ENCODE measurements around the gene STK32B.

The STK32B gene

DNA sequence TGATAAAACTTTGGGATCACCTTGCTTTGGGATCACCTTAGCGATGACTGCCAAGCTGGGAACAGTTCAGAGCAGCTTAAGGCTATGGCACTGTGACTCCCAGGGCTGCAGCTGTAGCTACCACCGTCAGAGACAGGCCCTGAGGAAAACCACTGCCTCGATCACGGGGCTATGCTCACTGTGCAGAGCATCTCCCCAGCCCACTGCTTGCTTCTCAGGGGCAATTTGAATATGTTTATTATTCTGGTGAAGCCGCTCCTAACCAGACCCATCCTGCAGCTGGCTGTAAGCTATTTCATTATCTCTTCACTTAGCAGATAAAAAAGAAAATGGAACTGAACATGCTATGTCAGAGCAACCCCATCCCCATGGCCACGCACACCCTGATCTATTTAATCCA, 328.6 kb downstream of the STK32B start:
- in situ Hi-C loops (cut with HindIII; ENCODE audit: low sequenced_read_pairs) = no loop called here

DNA sequence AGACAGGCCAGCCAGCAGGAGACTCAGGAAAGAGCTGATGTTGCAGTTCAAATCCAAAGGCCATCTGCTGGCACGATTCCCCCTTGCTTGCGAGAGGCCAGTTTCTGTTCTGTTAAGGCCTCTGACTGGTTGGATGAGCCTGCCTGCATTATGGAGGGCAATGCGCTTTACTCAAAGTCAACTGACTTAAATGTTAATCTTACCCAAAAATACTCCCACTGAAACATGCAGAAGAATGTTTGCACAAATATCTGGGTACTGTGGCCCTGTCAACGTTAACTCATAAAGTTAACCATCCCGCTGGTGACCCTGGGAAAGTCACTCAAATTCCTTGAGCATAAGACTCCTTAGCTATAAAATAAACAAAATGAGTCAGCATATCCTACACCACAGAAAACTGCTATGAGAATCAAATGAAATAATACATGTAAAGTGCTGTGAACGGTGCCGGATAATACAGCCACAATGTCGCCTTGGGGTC, 330.7 kb downstream of the STK32B start:
- in situ Hi-C loops (cut with HindIII; ENCODE audit: low sequenced_read_pairs) = no loop called here

DNA sequence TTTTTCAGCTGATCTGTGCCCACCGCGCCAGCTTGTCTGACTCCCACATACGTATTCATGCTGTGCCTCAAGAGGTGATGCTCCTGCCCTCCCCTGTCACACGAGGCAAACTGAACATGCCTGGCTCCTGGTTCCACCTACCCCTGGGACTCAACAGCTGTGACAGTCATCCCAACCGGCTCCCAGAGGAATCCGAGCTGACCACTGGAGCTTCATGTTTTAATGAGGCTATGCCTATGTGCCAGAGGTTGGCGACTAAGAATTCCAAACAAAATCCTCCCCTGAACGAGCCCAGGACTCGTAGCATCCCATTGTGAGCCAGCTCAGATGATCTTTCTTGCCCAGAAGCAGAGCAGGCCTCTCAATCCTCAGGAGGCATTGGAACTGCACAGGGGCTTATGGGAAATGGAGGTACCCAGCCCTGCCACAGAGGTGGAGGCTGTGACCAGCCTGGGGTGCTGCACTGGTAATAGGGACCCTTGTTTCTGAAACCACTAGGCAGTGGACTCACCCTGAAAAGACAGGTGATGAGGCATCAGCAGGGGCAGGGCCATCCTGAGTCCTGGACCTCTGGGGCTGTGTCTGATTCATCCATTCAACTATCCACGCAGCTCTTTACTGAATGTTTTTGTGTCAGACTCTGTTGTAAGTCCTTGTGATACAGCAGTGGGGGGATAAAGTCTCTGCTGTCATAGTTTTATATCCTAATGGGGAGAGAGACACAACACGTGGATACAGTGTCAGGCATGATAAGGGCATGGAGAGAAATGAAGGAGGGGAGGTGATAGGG, 332.1 kb downstream of the STK32B start:
- in situ Hi-C loops (cut with HindIII; ENCODE audit: low sequenced_read_pairs) = no loop called here

DNA sequence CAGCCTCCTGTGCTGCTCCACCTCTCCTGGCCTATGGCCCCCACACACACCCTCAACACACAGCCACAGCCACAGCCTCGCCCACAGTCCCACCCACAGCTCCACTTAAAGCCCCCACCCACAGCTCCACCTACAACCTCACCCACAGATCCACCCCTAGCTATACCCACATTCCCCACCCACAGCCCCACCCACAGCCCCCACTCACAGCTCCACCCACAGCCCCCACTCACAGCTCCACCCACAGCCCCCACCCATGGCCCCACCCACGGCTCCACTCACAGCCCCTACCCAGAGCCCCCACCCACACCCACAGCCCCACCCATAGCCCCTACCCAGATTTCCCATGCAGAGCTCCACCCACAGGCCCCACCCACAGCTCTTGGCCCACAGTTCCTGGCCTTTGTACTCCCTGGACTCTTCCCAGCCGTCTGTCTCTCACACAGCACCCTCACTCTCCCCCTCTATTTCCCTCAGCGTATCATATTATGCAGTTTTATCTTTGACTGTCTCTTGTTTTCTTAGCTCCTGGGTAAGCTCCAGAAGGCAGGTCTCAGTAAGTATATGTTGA, 334.5 kb downstream of the STK32B start:
- in situ Hi-C loops (cut with HindIII; ENCODE audit: low sequenced_read_pairs) = no loop called here

DNA sequence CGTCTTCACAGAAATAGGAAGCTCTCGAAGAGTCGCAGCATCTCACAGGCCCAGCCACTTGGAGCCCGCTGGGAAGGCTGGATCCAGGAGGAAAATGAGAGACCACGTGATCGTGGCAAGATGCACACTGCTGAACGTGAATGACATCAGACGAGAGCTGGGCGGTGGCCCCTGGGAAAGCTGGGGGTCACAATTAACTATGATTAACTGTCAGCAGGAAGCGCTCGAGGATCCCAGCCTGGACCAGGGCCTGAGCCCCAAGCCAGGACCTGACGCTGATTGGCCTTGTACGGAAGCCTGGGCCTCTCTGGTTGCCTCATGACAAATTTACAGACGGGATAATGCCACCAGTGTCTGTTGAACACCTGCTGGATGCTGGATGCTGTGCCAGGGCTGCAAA, 335.6 kb downstream of the STK32B start:
- in situ Hi-C loops (cut with HindIII; ENCODE audit: low sequenced_read_pairs) = no loop called here

GRCh38 chr4:5387457-5387856, 336.2 kb downstream of the STK32B start:
- in situ Hi-C loops (cut with HindIII; ENCODE audit: low sequenced_read_pairs) = no loop called here

DNA sequence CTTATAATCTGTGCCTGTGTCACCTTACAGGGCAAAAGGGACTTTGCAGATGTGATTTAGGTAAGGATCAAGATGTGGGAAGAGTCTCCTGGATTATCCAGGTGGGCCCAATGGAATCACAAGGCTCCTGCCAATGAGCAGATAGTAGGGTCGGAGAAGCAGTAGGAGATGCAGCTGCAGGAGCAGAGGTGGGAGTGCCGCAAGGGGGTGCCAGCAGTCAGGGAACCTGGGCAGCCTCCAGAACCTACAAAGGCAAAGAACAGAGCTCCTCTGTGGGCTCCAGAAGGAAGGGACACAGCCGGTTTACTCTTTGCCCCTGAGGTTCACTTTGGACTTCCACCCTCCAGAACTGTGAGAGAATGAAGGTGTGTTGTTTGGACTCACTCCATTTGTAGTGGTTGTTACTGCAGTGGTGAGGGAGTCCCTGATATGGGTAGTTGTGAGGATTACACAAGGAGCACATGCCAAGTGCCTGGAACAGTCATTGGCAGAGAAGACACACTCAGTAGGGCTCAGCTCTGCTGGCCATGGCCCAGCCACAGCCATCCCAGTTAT, 338.6 kb downstream of the STK32B start:
- in situ Hi-C loops (cut with HindIII; ENCODE audit: low sequenced_read_pairs) = no loop called here

DNA sequence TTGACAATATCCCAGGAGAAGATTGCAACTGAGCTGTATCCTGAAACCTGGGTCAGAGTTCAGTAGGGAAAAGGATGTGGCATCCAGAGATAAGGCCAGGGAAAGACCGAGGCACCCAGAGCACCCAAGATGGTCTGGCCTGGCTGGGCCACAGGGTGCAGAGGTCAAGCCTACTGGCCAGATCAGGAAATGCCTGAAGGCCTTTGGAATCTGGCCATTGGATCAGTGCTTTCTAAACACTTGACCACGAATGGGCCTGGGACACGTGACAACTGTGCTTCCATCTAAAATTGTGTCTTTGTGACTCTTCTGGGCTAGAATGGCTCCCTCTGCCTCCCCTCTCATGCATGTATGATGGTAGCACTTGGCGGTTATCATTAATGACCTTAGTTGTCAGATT, 340.2 kb downstream of the STK32B start:
- in situ Hi-C loops (cut with HindIII; ENCODE audit: low sequenced_read_pairs) = no loop called here

- in situ Hi-C loops (cut with HindIII; ENCODE audit: low sequenced_read_pairs) = no loop called here
Measured at GRCh38 chr4:5393911-5394513, 342.7 kb downstream of the STK32B start.

DNA sequence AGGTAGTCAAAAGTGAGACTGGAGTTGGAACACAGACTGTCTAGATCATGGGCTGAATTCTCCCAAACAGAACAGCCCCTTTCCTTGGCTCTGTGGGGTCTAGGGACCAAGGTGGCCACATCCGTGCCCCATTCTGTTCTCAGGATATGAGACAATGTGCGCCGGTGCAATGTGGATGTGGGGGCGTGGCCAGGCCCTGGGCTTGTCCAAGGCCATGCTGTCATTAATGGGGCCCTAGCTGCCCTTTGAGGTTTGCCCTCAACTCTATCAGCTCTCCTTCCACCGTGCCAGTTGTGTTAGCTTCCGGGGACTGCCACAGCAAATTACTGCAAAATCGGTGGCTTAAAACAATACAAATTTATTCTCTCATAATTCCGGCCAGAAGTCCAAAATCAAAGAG, 344.5 kb downstream of the STK32B start:
- in situ Hi-C loops (cut with HindIII; ENCODE audit: low sequenced_read_pairs) = no loop called here

GRCh38 chr4:5398056-5398455, 346.8 kb downstream of the STK32B start:
- in situ Hi-C loops (cut with HindIII; ENCODE audit: low sequenced_read_pairs) = no loop called here

- in situ Hi-C loops (cut with HindIII; ENCODE audit: low sequenced_read_pairs) = no loop called here
Measured at GRCh38 chr4:5399124-5399523, 347.8 kb downstream of the STK32B start.

DNA sequence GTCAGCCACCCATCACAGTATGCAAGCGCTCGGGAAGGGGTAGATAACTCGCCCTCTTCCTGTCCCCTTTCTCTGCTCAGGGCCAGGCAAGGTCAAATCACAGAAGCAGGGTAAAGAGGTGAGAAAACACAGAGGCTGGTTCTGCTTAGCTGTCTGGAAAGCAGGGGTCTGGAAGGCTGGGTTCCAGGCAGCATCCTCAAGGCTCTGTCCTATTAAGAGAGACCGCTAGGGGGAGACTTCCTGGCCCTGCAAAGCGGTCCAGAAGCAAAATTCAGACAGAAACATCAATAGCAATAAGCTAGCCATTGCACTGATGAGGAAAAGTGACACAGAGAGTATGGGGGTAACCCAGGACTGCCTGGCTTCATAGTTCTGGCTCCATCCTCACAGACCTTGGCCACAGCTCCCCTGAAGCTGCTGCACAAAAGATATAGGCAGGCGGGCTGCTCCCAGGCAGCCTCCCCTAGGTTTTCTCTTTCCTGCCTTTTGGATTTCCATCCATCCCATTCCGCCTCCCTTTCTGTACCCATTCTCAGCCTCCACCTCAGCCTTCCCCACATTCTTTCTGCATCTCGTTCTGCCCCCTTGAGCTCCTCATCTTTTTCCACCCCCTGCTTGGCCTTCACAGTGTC, 348.6 kb downstream of the STK32B start:
- in situ Hi-C loops (cut with HindIII; ENCODE audit: low sequenced_read_pairs) = no loop called here

DNA sequence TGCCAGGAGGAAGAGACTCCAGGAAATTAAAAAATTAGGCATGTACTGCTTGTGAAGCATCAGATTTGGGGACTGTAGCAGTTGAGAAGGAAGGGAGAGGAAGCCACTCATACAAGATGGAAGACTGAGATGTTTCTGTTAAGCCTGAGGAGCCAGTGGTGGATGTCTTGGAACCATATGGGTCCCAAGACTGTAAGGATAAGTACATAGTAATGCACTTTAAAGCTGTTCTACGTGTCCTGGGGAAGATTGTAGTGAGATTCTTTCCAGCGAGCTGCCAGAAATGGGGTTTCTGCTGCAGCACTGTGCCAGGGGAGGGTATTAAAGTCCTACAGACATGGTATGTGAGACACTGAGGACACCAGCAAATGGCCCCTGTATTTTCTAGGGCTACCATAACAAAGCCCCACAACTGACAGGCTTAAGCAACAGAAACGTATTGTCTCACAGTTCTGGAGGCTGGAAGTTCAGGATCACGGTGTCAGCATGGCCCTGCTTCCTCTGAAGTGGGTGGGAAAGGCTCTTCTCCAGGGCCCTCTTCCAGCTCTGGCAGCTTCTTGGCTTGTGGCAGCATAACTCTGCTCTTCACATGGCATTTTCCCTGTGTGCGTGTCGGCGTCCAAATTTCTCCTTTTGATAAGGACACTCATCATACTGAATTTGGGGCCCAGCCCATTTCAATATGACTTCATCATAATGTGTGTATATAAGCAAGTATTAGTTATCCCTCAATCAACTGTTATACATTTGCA, 352.6 kb downstream of the STK32B start:
- in situ Hi-C loops (cut with HindIII; ENCODE audit: low sequenced_read_pairs) = no loop called here

DNA sequence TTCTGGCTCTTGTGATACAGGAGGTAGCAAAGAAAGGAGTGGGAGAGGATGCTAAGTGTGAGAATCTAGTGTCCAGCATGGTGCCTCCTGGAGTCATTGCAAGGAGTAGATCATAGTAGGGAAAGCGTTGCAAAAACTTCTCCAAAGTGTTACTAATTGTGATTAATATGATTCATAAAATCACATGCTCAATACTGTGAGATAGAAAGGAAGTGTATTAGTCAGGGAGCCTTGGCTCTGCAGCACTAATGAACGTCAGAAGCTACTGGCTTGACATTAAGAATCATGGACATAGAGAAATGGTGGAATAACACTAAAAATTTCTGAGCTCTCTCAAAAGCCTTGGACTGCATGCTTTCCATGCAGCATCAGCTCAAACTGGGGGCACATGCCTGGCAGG, 358.0 kb downstream of the STK32B start:
- in situ Hi-C loops (cut with HindIII; ENCODE audit: low sequenced_read_pairs) = no loop called here

DNA sequence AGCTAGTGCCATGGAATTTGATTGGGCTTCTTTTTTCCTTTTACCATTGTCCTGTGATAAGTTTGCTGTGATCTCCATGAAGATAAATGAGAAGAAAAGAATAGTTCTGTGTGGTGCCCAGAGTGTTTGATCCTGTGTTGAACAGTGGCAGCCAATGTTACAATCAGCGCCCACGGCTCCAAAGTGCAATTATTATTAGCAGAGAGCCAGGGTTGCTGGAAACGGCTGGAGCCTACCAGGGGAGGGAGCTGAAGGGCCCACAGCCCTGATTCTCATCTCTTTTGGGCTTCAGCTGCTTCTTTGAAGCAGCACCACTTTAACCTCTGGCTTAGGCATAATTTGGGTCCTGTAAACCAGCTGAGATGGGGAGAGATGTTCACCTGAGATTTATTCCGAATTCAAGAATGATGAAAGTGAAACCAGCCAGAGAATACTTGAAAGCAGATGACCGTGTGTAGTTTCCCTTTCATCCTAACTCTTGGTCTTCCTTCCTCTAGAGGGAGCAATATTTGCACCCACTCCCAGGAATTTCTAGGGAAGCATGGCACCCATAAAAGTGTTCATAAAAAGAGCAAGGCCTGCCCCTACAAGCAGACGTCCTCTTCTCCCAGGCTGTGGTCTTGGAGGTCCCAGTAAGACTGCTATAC, 358.8 kb downstream of the STK32B start:
- in situ Hi-C loops (cut with HindIII; ENCODE audit: low sequenced_read_pairs) = no loop called here

GRCh38 chr4:5412296-5412695, 361.0 kb downstream of the STK32B start:
- in situ Hi-C loops (cut with HindIII; ENCODE audit: low sequenced_read_pairs) = no loop called here

- in situ Hi-C loops (cut with HindIII; ENCODE audit: low sequenced_read_pairs) = no loop called here
Measured at GRCh38 chr4:5412751-5413150, 361.5 kb downstream of the STK32B start.

DNA sequence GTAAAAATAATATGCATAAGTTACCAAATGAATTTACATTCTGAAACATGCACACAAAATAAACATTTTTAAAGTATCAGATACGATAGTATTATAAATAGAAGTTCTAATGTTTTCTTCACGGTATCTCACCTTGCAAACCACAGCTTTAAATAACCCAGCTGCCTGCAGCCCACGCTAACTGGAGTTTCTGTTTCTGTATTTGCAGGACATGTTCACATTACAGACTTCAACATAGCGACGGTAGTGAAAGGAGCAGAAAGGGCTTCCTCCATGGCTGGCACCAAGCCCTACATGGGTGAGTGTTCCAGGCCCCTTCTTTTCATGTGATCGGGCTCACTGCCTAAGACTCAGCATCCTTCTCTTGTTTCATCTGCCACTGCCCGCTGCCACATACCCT, 365.4 kb downstream of the STK32B start:
- in situ Hi-C loops (cut with HindIII; ENCODE audit: low sequenced_read_pairs) = no loop called here

DNA sequence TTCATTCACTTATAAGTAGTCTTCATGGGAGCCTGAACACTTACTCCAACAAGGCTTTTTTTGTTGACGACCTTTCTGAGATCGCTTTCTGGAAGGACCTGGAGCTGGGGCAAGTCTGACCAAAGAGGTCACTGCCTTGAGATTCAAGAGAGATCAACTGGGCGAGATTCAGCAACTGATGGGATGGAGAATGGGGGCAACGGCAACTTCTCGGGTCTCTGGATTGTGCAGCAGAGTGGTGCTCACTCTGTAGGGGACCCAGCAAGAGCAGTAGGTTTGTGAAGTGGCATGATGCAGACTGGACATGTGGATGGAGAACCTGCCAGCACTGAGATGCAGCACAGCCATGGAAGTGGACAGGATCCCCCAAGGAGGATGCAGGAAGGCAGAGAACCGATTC, 369.0 kb downstream of the STK32B start:
- in situ Hi-C loops (cut with HindIII; ENCODE audit: low sequenced_read_pairs) = no loop called here

Measured in DLD1 (cell line).